B cell (primary cell): ENCODE data around the gene ALKBH7. TPM values are rescaled to one million over a fixed set of nuclear protein-coding genes. Genes with fewer than 3 reads are reported as not detected.

ENCODE experiments used
- ATAC-seq: fragments of 200-7000 bp; cut with Tn5 transposase; one replicate; pipeline ENCODE4 v1.10.0; 2021; ENCODE audit warnings: low read depth, mild to moderate bottlenecking, moderate number of reproducible peaks, moderate library complexity
- CTCF ChIA-PET: fragments of 350-600 bp; sonication (Branson Sonifier 250); formaldehyde crosslinking; loops from one replicate; lab custom pipeline; 2021; ENCODE audit warnings: antibody characterized with exemption, inconsistent platforms; lab: Charles Lee
- POLR2A ChIA-PET: fragments of 350-600 bp; sonication (Branson Sonifier 250); formaldehyde crosslinking; loops from one replicate; lab custom pipeline; 2021; ENCODE audit warnings: antibody characterized with exemption; lab: Charles Lee
- DNase-seq: peaks from one replicate; pipeline ENCODE4 v3.0.0; 2013
- H2AFZ ChIP-seq: 2 replicates; pipeline ENCODE4 v1.6.1; 2012; ENCODE audit warnings: mild to moderate bottlenecking, low read depth, low read length; ENCODE audit not compliant: insufficient read depth, poor library complexity, severe bottlenecking
- H3K27ac ChIP-seq, 2 donors: 1 replicate in 1 of 2; 2 replicates in 1 of 2; pipeline ENCODE4 v1.5.1; 2012 to 2013; ENCODE audit warnings: low read length in 2 of 2, mild to moderate bottlenecking in 2 of 2, moderate library complexity in 1 of 2
- H3K27me3 ChIP-seq, 4 experiments: fragments of 200-600 bp in 1 of 4; sonication (generic) in 1 of 4; replicated peaks in 1 of 4; 1 replicate in 2 of 4; 2 replicates in 2 of 4; pipeline versions ENCODE4 v1.6.1 to v1.7.0; 2013 to 2016; ENCODE audit warnings: low read length in 3 of 4, mild to moderate bottlenecking in 2 of 4, mixed read lengths in 1 of 4, moderate library complexity in 1 of 4; ENCODE audit not compliant: insufficient read depth in 4 of 4, control insufficient read depth in 3 of 4; ENCODE audit errors: control extremely low read depth in 1 of 4
- H3K36me3 ChIP-seq, 2 experiments: replicated peaks in 1 of 2; 1 replicate in 1 of 2; 2 replicates in 1 of 2; pipeline versions ENCODE4 v1.6.1 to v1.7.1; 2013; ENCODE audit warnings: low read length in 1 of 2; ENCODE audit not compliant: insufficient read depth in 2 of 2, control insufficient read depth in 1 of 2; ENCODE audit errors: control extremely low read depth in 1 of 2, extremely low read depth in 1 of 2
- H3K4me1 ChIP-seq, 2 donors: fragments of 200-600 bp in 1 of 2; sonication (generic) in 1 of 2; 1 replicate in 1 of 2; 2 replicates in 1 of 2; pipeline versions ENCODE4 v1.5.1 to v1.6.1; 2013 to 2017; ENCODE audit warnings: low read length in 2 of 2; ENCODE audit not compliant: control insufficient read depth in 2 of 2, insufficient read depth in 2 of 2
- H3K4me2 ChIP-seq: replicated peaks from 2 replicates; pipeline ENCODE3; 2012; ENCODE audit warnings: mild to moderate bottlenecking, low read depth, low read length; ENCODE audit not compliant: poor library complexity, severe bottlenecking
- H3K4me3 ChIP-seq, 5 experiments: fragments of 200-600 bp in 1 of 5; sonication (generic) in 1 of 5; 1 replicate in 3 of 5; 2 replicates in 2 of 5; pipeline versions ENCODE4 v1.5.1 to v1.7.0; 2011 to 2016; ENCODE audit warnings: low read length in 4 of 5, mild to moderate bottlenecking in 4 of 5, low read depth in 2 of 5, control low read depth in 1 of 5, moderate library complexity in 1 of 5; ENCODE audit not compliant: insufficient read depth in 1 of 5; ENCODE audit errors: control extremely low read depth in 1 of 5, extremely low read depth in 1 of 5
- H3K79me2 ChIP-seq: fragments of 200-600 bp; sonication (generic); one replicate; pipeline ENCODE4 v1.6.0; 2016; ENCODE audit warnings: low read length; ENCODE audit not compliant: control insufficient read depth, insufficient read depth
- H3K9ac ChIP-seq: fragments of 200-600 bp; sonication (generic); 2 replicates; pipeline ENCODE4 v1.6.1; 2017; ENCODE audit warnings: mild to moderate bottlenecking, low read length, moderate library complexity
- H3K9me3 ChIP-seq, 3 donors: one replicate each; pipeline versions ENCODE4 v1.6.1 to v1.7.1; 2013; ENCODE audit warnings: low read length in 2 of 3; ENCODE audit not compliant: control insufficient read depth in 2 of 3, insufficient read depth in 1 of 3; ENCODE audit errors: control extremely low read depth in 1 of 3
- H4K20me1 ChIP-seq: 2 replicates; pipeline ENCODE4 v1.6.0; 2012; ENCODE audit warnings: mild to moderate bottlenecking, low read length; ENCODE audit not compliant: insufficient read depth, control insufficient read depth, poor library complexity, severe bottlenecking
- H3K27ac Mint-ChIP-seq: one replicate; pipeline ENCODE4 v1.8.0; 2021; ENCODE audit warnings: mixed read lengths
- H3K27me3 Mint-ChIP-seq: one replicate; pipeline ENCODE4 v1.8.0; 2021; ENCODE audit warnings: mixed read lengths
- H3K4me1 Mint-ChIP-seq: one replicate; pipeline ENCODE4 v1.8.0; 2021; ENCODE audit warnings: mixed read lengths
- H3K4me3 Mint-ChIP-seq: one replicate; pipeline ENCODE4 v1.8.0; 2021; ENCODE audit warnings: mixed read lengths
- H3K9me3 Mint-ChIP-seq: one replicate; pipeline ENCODE4 v1.8.0; 2022; ENCODE audit warnings: mixed read lengths; ENCODE audit not compliant: insufficient read depth
- EZH2 ChIP-seq: IDR thresholded peaks from 2 replicates; pipeline ENCODE4 v1.6.1; 2012; ENCODE audit warnings: borderline replicate concordance, low read depth, mild to moderate bottlenecking, moderate library complexity, low read length; ENCODE audit not compliant: insufficient read depth, poor library complexity, severe bottlenecking
- WGBS: methylation state at CpG from one replicate; pipeline ENCODE4 v1.1.5; 2013; ENCODE audit warnings: missing lambda C conversion rate; ENCODE audit not compliant: insufficient coverage; 5-methylcytosine and 5-hydroxymethylcytosine counted together
- intact Hi-C: fragments of 100-400 bp; cut with micrococcal nuclease; formaldehyde crosslinking; loops from one replicate; pipeline ENCODE4 v1.10.0; 2022
- polyA plus RNA-seq: library from polyadenylated mRNA; depleted of rRNA; stranded (reverse); fragments of >200 nt; gene quantifications from 2 replicates; pipeline ENCODE4 v1.2.3, GENCODE V29; 2012
- total RNA-seq, 2 donors: library from RNA; stranded (reverse); fragments of 120-200 nt in 1 of 2; gene quantifications; 1 replicate in 1 of 2; 2 replicates in 1 of 2; pipeline versions ENCODE4 v1.2.3 to v1.2.4, GENCODE V29; 2013 to 2022
- TF ChIP-seq, protein P1 (sequence below): fragments of 200-600 bp; IDR thresholded peaks from one replicate; pipeline ENCODE4 v1.8.0; 2022; ENCODE audit warnings: antibody characterized with exemption, mild to moderate bottlenecking

ALKBH7 gene
- total and polyA plus RNA-seq, 2 donors (not counting 1 experiment from before 2014, with no cell fraction given), result 36.4 to 67.0 TPM

DNA sequence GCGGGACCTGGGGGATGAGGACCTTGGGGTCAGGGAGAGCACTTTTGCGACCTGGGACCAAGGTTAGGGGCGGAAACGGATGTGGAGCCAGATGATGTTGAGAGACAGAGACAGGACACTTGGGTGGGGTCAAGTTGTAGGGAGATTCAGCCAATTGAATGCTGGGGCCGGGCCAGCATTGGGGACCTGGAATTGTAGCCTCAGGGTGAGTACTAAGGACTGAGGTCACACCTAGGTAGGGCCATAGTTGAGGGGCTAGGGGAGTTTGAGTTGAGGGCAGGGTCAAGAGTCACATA is 1.2 kb downstream of the ALKBH7 start:
- peak overlapping the region; percentile 91 for H3K27ac Mint-ChIP-seq

GRCh38 chr19:6374161-6374709 is 1.6 kb downstream of the ALKBH7 start:
- WGBS, result 95% methylated on average over 29 of the region's 29 CpGs
- H3K9me3 ChIP-seq, result no peaks in the 10 kb centered on the region
- no peaks in the 10 kb centered on the region for H3K79me2 ChIP-seq
- H3K27me3 ChIP-seq, result no peaks in the 10 kb centered on the region
- H4K20me1 ChIP-seq, result no peaks in the 10 kb centered on the region
- DNase-seq (no peak), ATAC-seq (no peak)
- TF ChIP-seq EZH2, result no peak
- TF ChIP-seq, protein P1, sequence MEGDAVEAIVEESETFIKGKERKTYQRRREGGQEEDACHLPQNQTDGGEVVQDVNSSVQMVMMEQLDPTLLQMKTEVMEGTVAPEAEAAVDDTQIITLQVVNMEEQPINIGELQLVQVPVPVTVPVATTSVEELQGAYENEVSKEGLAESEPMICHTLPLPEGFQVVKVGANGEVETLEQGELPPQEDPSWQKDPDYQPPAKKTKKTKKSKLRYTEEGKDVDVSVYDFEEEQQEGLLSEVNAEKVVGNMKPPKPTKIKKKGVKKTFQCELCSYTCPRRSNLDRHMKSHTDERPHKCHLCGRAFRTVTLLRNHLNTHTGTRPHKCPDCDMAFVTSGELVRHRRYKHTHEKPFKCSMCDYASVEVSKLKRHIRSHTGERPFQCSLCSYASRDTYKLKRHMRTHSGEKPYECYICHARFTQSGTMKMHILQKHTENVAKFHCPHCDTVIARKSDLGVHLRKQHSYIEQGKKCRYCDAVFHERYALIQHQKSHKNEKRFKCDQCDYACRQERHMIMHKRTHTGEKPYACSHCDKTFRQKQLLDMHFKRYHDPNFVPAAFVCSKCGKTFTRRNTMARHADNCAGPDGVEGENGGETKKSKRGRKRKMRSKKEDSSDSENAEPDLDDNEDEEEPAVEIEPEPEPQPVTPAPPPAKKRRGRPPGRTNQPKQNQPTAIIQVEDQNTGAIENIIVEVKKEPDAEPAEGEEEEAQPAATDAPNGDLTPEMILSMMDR, result no peak
- peaks cover 9 to 12% of the 10 kb centered on the region in 2 donors for H3K4me1 ChIP-seq
- POLR2A ChIA-PET, result interaction anchor here (2.5 to 3.6 kb wide), 2 partner anchors 13 to 19 kb away, joined by 14 to 25 read pairs; partner anchors contain the start of genes CLPP and GTF2F1
- H3K4me1 Mint-ChIP-seq, result peaks cover 11% of the 10 kb centered on the region
- CTCF ChIA-PET, result no interaction called here
- peak overlapping the region in 1 of 5 experiments; percentile 96 for H3K4me3 ChIP-seq
- no peaks in the 10 kb centered on the region for H3K27me3 Mint-ChIP-seq
- no peak overlapping the region for H3K4me3 Mint-ChIP-seq
- intact Hi-C loops, result loop anchor here (5.0 kb wide), 2 partner anchors 108 to 1652 kb away; partner anchors contain the start of genes DENND1C and DPP9
- H3K9me3 Mint-ChIP-seq, result no peaks in the 10 kb centered on the region
- H2AFZ ChIP-seq, result no peak overlapping the region
- no peak overlapping the region for H3K27ac ChIP-seq
- no peak overlapping the region for H3K27ac Mint-ChIP-seq
- H3K9ac ChIP-seq, result no peak overlapping the region
- peak overlapping the region; percentile 94 for H3K4me2 ChIP-seq
- peaks cover 0 to 3% of the 10 kb centered on the region in 2 experiments for H3K36me3 ChIP-seq

More for the DNA sequence above, 1.2 kb downstream of the ALKBH7 start:
- Histone ChIP-seq H2AFZ (peak overlapping the region; percentile 41), H3K4me1 (peaks cover 9 to 12% of the 10 kb centered on the region in 2 donors), H3K79me2 (no peaks in the 10 kb centered on the region), H3K36me3 (peaks cover 0 to 4% of the 10 kb centered on the region in 2 experiments), H3K4me2 (peak overlapping the region; percentile 94), H3K9me3 (no peaks in the 10 kb centered on the region), H3K27me3 (no peaks in the 10 kb centered on the region), H4K20me1 (no peaks in the 10 kb centered on the region), H3K9ac (peak overlapping the region; percentile 99), H3K4me3 (peak overlapping the region in 4 of 5 experiments; percentile 28 to 96 (median 66)), H3K27ac (peak overlapping the region; percentile 18 to 52)
- ChIA-PET POLR2A (interaction anchor here (0.6 to 3.6 kb wide), 3 partner anchors 12 to 396 kb away, joined by 5 to 25 read pairs (median 14); partner anchors contain the start of genes CLPP and GTF2F1), CTCF (no interaction called here)
- H3K4me1 Mint-ChIP-seq, result peaks cover 11% of the 10 kb centered on the region
- intact Hi-C loops, result loop anchor here (1.0 to 5.0 kb wide), 6 partner anchors 20 to 1651 kb away; partner anchors contain the start of genes DENND1C, DPP9, GTF2F1 and TRIP10
- peak overlapping the region; percentile 91 for H3K4me3 Mint-ChIP-seq
- no peak for DNase-seq
- WGBS, result 35% methylated on average over 5 of the region's 5 CpGs
- no peaks in the 10 kb centered on the region for H3K27me3 Mint-ChIP-seq
- ATAC-seq, result no peak
- TF ChIP-seq EZH2, result no peak
- TF ChIP-seq, protein P1, result no peak
- H3K9me3 Mint-ChIP-seq, result no peaks in the 10 kb centered on the region
